ENCODE data around the gene CAPG.
A peak's percentile ranks its signal among the peaks of the same experiment; 100 is the strongest.
"Not testable (repeated sequence)": the region's sequence is repeated elsewhere in the genome, so short reads cannot be mapped to it uniquely, and the experiment has no call there.

CAPG gene

GRCh38 chr2:85419009-85419675, 9.0 kb upstream of the CAPG start:
- no peak for DNase-seq

GRCh38 chr2:85418132-85419008, 8.2 kb upstream of the CAPG start, which contains the start of gene SH2D6:
Gene SH2D6, plus strand, starts transcription at chr2:85418714. Its CDS starts 10,752 bp downstream, at chr2:85429466.
- DNase-seq = peak; percentile 90

- DNase-seq = no peak
Measured at GRCh38 chr2:85415980-85416650, 5.9 kb upstream of the CAPG start.

- no peak for DNase-seq
Measured at GRCh38 chr2:85414761-85415553, 4.8 kb upstream of the CAPG start.

GRCh38 chr2:85414421-85414759, 4.2 kb upstream of the CAPG start:
- DNase-seq = not testable (repeated sequence)

- DNase-seq = peak; percentile 62
Measured at GRCh38 chr2:85413592-85414420, 3.6 kb upstream of the CAPG start.

- no peak for DNase-seq
Measured at GRCh38 chr2:85411405-85411748, 1.2 kb upstream of the CAPG start.

- DNase-seq = peak; percentile 14
Measured at GRCh38 chr2:85410584-85411404, 628 bp upstream of the CAPG start.

- DNase-seq = peak; percentile 76
Measured at GRCh38 chr2:85405201-85406059, 4.7 kb downstream of the CAPG start.

- no peak for DNase-seq
Measured at GRCh38 chr2:85401844-85402243, 8.3 kb downstream of the CAPG start.

GRCh38 chr2:85401464-85401805, 8.7 kb downstream of the CAPG start:
- DNase-seq = no peak

GRCh38 chr2:85400541-85401463, 9.4 kb downstream of the CAPG start:
- DNase-seq = no peak

GRCh38 chr2:85400023-85400422, 10.1 kb downstream of the CAPG start:
- DNase-seq = no peak

- DNase-seq = no peak
Measured at GRCh38 chr2:85399183-85399455, 11.0 kb downstream of the CAPG start.

GRCh38 chr2:85398426-85399182, 11.6 kb downstream of the CAPG start:
- DNase-seq = no peak

GRCh38 chr2:85397925-85398331, 12.2 kb downstream of the CAPG start:
- no peak for DNase-seq

- no peak for DNase-seq
Measured at GRCh38 chr2:85396531-85397470, 13.4 kb downstream of the CAPG start.

Data from stimulated activated CD4-positive, alpha-beta T cell treated with anti-CD3 and anti-CD28 coated beads, Interleukin-15, amount 100 ng/mL, for 24 hours (primary cell).